HG03103 (cell line): Measurements from ENCODE around the gene PPP4R2.

Experiments used
- ATAC-seq: cut with Tn5 transposase; IDR thresholded peaks from one replicate; pipeline ENCODE4 v1.9.1; 2021; ENCODE audit warnings: low read depth; ENCODE audit not compliant: unreplicated experiment

PPP4R2 gene

DNA sequence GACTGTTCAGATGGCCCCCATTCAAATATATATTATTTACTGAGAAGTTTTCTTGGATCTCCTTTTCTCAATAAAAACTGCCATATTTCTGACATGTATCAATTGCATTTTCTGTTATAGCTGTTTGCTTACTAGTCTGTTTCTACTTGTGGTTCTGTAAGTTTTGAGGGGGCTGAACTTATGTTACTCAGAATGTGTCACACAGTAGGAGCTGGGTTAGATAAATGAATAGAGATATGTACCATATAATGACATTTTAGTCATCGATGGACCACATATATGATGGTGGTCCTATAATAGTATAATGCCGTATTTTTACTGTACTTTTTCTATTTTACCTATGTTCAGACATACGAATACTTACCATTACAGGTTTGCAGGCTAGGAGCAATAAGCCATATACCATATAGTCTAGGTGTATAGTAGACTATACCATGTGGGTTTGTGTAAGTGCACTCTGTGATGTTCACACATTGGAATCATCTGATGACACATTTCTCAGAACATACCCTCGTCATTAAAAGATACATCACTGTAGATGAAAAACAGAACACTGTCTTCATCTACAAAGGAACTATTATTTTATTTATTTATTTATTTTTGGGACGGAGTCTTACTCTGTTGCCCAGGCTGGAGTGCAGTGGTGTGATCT is 22.3 kb downstream of the PPP4R2 start:
- no peak for ATAC-seq

DNA sequence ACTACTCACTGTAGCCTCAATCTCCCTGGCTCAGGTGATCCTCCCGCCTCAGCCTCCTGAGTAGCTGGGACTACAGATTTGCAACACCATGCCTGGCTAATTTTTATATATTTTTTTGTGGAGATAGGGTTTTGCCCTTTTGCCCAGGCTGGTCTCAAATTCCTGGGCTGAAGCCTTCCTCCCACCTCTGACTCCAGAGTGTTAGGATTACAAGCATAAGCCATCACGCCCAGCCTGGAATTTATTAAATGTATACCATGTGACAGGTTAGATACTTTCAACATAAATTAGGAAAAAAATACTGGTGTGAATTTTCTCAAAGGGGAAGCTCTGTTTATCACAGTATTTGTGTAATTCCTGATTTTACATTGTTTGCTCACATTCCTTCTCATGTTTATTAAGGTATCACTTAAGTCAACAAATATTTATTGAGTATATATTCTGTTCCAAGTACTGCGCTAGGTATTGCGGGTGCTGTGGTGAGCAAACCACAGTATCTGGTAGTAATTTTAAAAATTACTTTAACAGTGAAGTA is 24.8 kb downstream of the PPP4R2 start:
- ATAC-seq, result no peak

DNA sequence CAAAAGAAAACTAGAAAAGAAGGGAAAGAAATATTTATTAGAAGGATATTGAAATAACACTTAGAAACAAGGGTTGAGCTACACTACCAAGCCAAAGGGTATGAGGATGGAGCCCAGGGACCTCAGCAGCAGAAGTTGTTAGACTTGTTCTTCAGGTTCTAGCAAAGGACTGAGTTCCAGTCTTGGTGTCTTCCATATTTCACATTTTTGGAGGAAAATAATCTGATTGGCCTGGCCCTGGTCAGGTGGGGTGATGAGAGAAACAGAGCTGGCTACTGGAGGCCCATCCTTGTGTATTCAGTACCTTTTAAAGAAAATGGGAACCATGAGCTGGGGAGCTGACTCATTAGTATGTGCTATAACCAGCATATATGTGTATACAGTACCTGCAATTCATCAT is 28.2 kb downstream of the PPP4R2 start:
- ATAC-seq, result no peak

GRCh38 chr3:73026111-73026759 is 29.6 kb downstream of the PPP4R2 start:
- no peak for ATAC-seq

- ATAC-seq, result no peak
Measured at GRCh38 chr3:73026760-73027113, 30.1 kb downstream of the PPP4R2 start.

DNA sequence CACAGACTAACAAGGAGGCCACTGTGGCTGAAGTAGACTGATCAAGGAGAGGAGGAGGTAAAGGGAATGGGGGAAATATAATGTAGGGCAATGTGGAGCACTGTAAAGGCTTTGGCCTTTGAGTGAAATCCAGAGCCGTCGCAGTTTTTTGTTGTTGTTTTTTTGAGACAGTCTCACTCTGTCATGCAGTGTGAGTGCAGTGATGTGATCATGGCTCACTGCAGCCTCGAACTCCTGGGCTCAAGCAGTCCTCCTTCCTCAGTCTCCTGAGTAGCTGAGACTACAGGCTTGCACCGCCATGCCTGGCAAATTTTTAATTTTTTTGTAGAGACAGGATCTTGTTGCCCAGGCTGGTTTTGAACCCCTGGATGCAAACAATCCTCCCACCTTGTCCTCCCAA is 32.2 kb downstream of the PPP4R2 start:
- ATAC-seq, result no peak

GRCh38 chr3:73029321-73029796 is 32.7 kb downstream of the PPP4R2 start:
- no peak for ATAC-seq

DNA sequence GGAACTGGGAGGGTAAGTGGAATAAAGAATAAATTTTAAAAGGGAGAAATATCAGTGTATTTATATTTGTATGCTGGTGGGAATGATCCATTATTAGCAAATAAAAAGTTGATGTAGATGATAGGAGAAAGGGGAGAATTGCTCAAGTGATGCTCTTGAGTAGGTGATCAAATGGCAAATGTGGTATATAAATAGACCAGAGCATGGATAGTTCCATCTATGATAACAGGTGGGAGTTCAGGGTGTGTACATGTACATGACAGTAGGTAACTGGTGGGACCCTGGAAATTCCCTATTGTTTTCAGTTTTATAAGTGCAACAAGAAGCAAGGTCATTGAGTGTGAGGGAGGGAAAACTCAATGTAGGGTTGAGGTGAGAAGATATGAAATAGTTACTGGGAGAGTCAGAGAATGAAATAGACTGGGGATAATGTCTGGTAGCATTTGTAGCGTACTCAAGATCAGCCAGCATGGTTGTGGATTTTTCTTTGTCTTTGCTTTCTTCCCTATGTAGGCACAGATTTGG is 33.5 kb downstream of the PPP4R2 start:
- no peak for ATAC-seq

- ATAC-seq, result no peak
Measured at GRCh38 chr3:73031573-73032103, 35.0 kb downstream of the PPP4R2 start.

DNA sequence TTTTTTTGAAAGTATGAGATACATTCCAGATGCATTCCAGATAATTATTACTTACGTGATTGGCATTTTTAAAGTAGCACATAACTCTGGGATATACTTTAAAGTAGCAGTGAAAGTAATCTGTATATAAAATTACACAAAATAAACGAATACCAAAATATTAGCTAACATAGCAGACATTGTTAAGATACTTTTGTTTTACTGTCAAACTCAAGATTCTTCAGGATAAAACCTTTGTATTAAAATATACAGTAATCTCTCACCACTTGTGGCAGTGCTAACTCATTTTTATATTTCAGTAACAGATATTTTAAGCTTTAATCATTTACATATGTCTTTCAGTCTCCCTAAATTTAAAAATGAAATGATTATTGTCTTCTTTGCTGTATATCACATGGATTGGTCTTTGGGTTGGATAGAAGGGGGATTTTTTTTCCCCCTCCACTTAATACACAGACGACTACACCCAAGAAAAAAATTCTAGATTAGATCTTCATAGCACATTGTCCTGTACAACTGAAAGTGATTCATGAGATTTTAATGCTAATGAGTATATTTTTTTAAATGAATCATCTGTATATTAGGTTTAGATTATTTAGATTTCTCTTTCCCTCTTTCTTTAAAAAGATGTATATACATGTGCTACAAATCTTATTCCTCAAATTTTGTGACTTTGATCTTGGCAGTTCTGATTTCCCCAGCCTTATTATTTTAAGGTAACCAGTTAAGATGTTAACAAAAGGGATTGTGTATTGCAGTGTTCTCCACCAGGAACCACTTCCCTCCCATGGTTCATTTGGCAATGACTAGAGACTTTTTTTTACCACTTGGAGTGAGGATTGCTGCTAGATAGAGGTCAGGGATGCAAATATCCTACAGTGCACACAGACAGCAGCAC is 40.3 kb downstream of the PPP4R2 start:
- ATAC-seq, result no peak

GRCh38 chr3:73041537-73041936 is 44.9 kb downstream of the PPP4R2 start:
- no peak for ATAC-seq

DNA sequence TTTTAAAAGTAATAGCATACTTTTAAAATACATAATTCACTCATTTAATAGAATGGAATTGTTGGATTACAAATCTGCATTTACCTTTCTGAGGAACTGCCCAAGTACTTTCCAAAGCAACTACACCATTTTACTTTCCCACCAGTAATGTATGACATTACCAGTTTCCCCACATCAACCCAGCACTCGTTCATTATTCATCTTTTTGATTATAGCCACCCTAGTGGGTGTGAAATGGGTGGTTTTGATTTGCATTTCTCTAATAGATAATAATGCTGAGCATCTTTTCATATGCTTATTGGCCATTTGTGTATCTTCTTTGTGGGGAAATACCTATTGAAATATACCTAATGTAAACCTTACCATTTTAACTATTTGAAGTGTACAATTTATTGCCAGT is 46.8 kb downstream of the PPP4R2 start:
- ATAC-seq, result no peak

GRCh38 chr3:73045391-73045790 is 48.8 kb downstream of the PPP4R2 start:
- ATAC-seq, result no peak

- ATAC-seq, result no peak
Measured at GRCh38 chr3:73046195-73046594, 49.6 kb downstream of the PPP4R2 start.

GRCh38 chr3:73049319-73049718 is 52.7 kb downstream of the PPP4R2 start:
- no peak for ATAC-seq

- no peak for ATAC-seq
Measured at GRCh38 chr3:73052857-73053256, 56.2 kb downstream of the PPP4R2 start.

DNA sequence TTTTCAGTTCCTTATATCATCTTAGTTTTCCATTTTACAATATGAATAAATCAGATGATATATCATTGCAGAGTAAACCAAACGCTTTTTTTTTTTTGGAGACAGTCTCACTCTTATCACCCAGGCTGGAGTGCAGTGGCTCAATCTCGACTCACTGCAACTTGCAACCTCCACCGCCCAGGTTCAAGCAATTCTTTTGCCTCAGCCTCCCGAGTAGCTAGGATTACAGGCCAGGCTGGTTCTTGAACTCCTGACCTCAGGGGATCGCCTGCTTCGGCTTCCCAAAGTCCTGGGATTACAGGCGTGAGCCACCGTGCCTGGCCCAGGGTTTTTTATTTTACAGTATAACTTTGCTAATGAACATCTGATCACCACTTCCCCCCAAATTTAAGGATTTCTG is 59.0 kb downstream of the PPP4R2 start:
- no peak for ATAC-seq

- no peak for ATAC-seq
Measured at GRCh38 chr3:73056014-73056844, 59.6 kb downstream of the PPP4R2 start.

GRCh38 chr3:73056845-73057150 is 60.2 kb downstream of the PPP4R2 start:
- ATAC-seq, result no peak

- ATAC-seq, result no peak
Measured at GRCh38 chr3:73060302-73060723, 63.7 kb downstream of the PPP4R2 start.
